Retinal pigment epithelial cell (primary cell): ENCODE data around the gene NUP62.

Experiments used
- DNase-seq: peaks from one replicate; pipeline ENCODE4 v3.0.0-alpha.2; 2010; ENCODE audit warnings: low read depth
- H3K4me3 ChIP-seq: 2 replicates; pipeline ENCODE4 v1.5.1; 2011; ENCODE audit warnings: mild to moderate bottlenecking, low read length, control low read depth, moderate library complexity
- CTCF ChIP-seq: conservative IDR thresholded peaks from 2 replicates; pipeline ENCODE4 v1.5.1; 2011; ENCODE audit warnings: low read depth, low read length, control low read depth, inconsistent platforms

The NUP62 gene

GRCh38 chr19:49954933-49955332 is 25.6 kb upstream of the NUP62 start:
- H3K4me3 ChIP-seq, result no peak overlapping the region
- TF ChIP-seq CTCF, result no peak
- no peak for DNase-seq

- no peak for DNase-seq
- no peak overlapping the region for H3K4me3 ChIP-seq
- no peak for TF ChIP-seq CTCF
Measured at GRCh38 chr19:49954092-49954829, 25.0 kb upstream of the NUP62 start.

- no peak for DNase-seq
- TF ChIP-seq CTCF, result no peak
Measured at GRCh38 chr19:49953416-49953815, 24.1 kb upstream of the NUP62 start.

GRCh38 chr19:49952906-49953305 is 23.6 kb upstream of the NUP62 start:
- no peak for TF ChIP-seq CTCF
- no peak for DNase-seq
- no peak overlapping the region for H3K4me3 ChIP-seq

More at GRCh38 chr19:49953416-49953815, 24.1 kb upstream of the NUP62 start:
- no peak overlapping the region for H3K4me3 ChIP-seq

GRCh38 chr19:49952479-49952836 is 23.2 kb upstream of the NUP62 start:
- H3K4me3 ChIP-seq, result no peak overlapping the region
- DNase-seq, result no peak
- TF ChIP-seq CTCF, result no peak

GRCh38 chr19:49951806-49952478 is 22.6 kb upstream of the NUP62 start:
- H3K4me3 ChIP-seq, result no peak overlapping the region
- no peak for TF ChIP-seq CTCF
- DNase-seq, result no peak
